Natural killer cell (primary cell): ENCODE data around the gene HHAT. TPM values are rescaled to one million over a fixed set of nuclear protein-coding genes. Genes with fewer than 3 reads are reported as not detected.
A peak's percentile ranks its signal among the peaks of the same experiment; 100 is the strongest.

Experiments
- ATAC-seq, 3 donors: fragments of 150-1000 bp in 2 of 3; fragments of 200-7000 bp in 1 of 3; cut with Tn5 transposase; 1 replicate in 1 of 3; 2 replicates in 2 of 3; pipeline ENCODE4 v1.10.0; 2021; ENCODE audit warnings: mild to moderate bottlenecking in 2 of 3, moderate library complexity in 2 of 3
- DNase-seq, 2 donors: peaks; one replicate each; pipeline versions ENCODE4 v3.0.0 to v3.0.0-alpha.2; 2013 to 2021; ENCODE audit warnings: mixed read lengths in 1 of 2
- H3K27ac ChIP-seq: one replicate; pipeline ENCODE4 v1.5.1; 2013; ENCODE audit warnings: mild to moderate bottlenecking, low read length
- H3K27me3 ChIP-seq: one replicate; pipeline ENCODE4 v1.6.1; 2013; ENCODE audit warnings: low read length; ENCODE audit not compliant: control insufficient read depth, insufficient read depth
- H3K36me3 ChIP-seq: one replicate; pipeline ENCODE4 v1.6.1; 2013; ENCODE audit warnings: low read length; ENCODE audit not compliant: control insufficient read depth, insufficient read depth
- H3K4me1 ChIP-seq: one replicate; pipeline ENCODE4 v1.6.1; 2013; ENCODE audit warnings: low read length; ENCODE audit not compliant: control insufficient read depth, insufficient read depth
- H3K4me3 ChIP-seq: one replicate; pipeline ENCODE4 v1.5.1; 2013; ENCODE audit warnings: low read length
- H3K9me3 ChIP-seq: one replicate; pipeline ENCODE4 v1.6.1; 2013; ENCODE audit warnings: low read length; ENCODE audit not compliant: control insufficient read depth, insufficient read depth
- H3K27ac Mint-ChIP-seq, 2 donors: one replicate each; pipeline ENCODE4 v1.8.0; 2022; ENCODE audit warnings: mild to moderate bottlenecking in 2 of 2, mixed read lengths in 2 of 2, moderate library complexity in 1 of 2
- H3K27me3 Mint-ChIP-seq, 2 donors: one replicate each; pipeline ENCODE4 v1.8.0; 2022; ENCODE audit warnings: low read depth in 2 of 2, mixed read lengths in 2 of 2
- H3K36me3 Mint-ChIP-seq: one replicate; pipeline ENCODE4 v1.8.0; 2022; ENCODE audit warnings: mixed read lengths
- H3K4me1 Mint-ChIP-seq, 2 donors: one replicate each; pipeline ENCODE4 v1.8.0; 2022; ENCODE audit warnings: mixed read lengths in 2 of 2
- H3K4me3 Mint-ChIP-seq: one replicate; pipeline ENCODE4 v1.8.0; 2022; ENCODE audit warnings: mild to moderate bottlenecking, moderate library complexity, mixed read lengths
- H3K9me3 Mint-ChIP-seq, 2 donors: one replicate each; pipeline ENCODE4 v1.8.0; 2022; ENCODE audit warnings: mixed read lengths in 2 of 2
- CTCF ChIP-seq: fragments of 200-600 bp; IDR thresholded peaks from one replicate; pipeline ENCODE4 v1.8.0; 2022; ENCODE audit warnings: antibody characterized with exemption
- WGBS: methylation state at CpG from one replicate; pipeline ENCODE4 v1.1.7; 2013; ENCODE audit warnings: missing lambda C conversion rate; ENCODE audit not compliant: insufficient coverage; 5-methylcytosine and 5-hydroxymethylcytosine counted together
- intact Hi-C: fragments of 100-400 bp; cut with micrococcal nuclease; formaldehyde crosslinking; loops from one replicate; pipeline ENCODE4 v1.14.2; 2022
- total RNA-seq, 4 donors: library from RNA; stranded (reverse); fragments of 120-200 nt in 1 of 4; gene quantifications; one replicate each; pipeline versions ENCODE4 v1.2.3 to v1.2.4, GENCODE V29; 2013 to 2022

Gene HHAT
- total RNA-seq, 3 donors from 2014 or later (not counting 1 experiment from before 2014, with no cell fraction given) = 0.79 to 1.1 (median 0.82) TPM

GRCh38 chr1:210652329-210652954, 323.7 kb downstream of the HHAT start:
- no peaks in the 10 kb centered on the region for H3K9me3 ChIP-seq
- no peak overlapping the region for H3K4me3 Mint-ChIP-seq
- H3K4me1 ChIP-seq = peaks cover 3% of the 10 kb centered on the region
- H3K27me3 Mint-ChIP-seq = peaks cover 0 to 2% of the 10 kb centered on the region in 2 donors
- ATAC-seq (no peak), DNase-seq (no peak)
- H3K27ac ChIP-seq = no peak overlapping the region
- H3K36me3 ChIP-seq = no peaks in the 10 kb centered on the region
- no peaks in the 10 kb centered on the region for H3K36me3 Mint-ChIP-seq
- whole genome bisulfite sequencing = 83% methylated on average over 7 of the region's 7 CpGs
- intact Hi-C loops = no loop called here
- H3K27me3 ChIP-seq = no peaks in the 10 kb centered on the region
- H3K9me3 Mint-ChIP-seq = peaks cover 4% of the 10 kb centered on the region in 2 donors
- TF ChIP-seq CTCF = no peak
- peaks cover 10 to 12% of the 10 kb centered on the region in 2 donors for H3K4me1 Mint-ChIP-seq
- H3K4me3 ChIP-seq = no peak overlapping the region
- no peak overlapping the region for H3K27ac Mint-ChIP-seq

- intact Hi-C loops = no loop called here
- H3K4me1 ChIP-seq = no peaks in the 10 kb centered on the region
- Mint-ChIP-seq H3K36me3 (no peaks in the 10 kb centered on the region), H3K27me3 (peaks cover 0 to 2% of the 10 kb centered on the region in 2 donors), H3K9me3 (peaks cover 4% of the 10 kb centered on the region in 2 donors), H3K27ac (no peak overlapping the region), H3K4me1 (no peaks in the 10 kb centered on the region), H3K4me3 (no peak overlapping the region)
- no peak overlapping the region for H3K27ac ChIP-seq
- no peak overlapping the region for H3K4me3 ChIP-seq
- ATAC-seq (peak; percentile 15 to 62 (median 53)), DNase-seq (peak in 1 of 2 donors; percentile 12)
- WGBS = 60% methylated on average over 6 of the region's 6 CpGs
- H3K27me3 ChIP-seq = no peaks in the 10 kb centered on the region
- no peaks in the 10 kb centered on the region for H3K9me3 ChIP-seq
- no peak for TF ChIP-seq CTCF
- H3K36me3 ChIP-seq = no peaks in the 10 kb centered on the region
Observed at GRCh38 chr1:210653771-210654170, 325.1 kb downstream of the HHAT start.

- Mint-ChIP-seq H3K4me1 (no peaks in the 10 kb centered on the region), H3K36me3 (no peaks in the 10 kb centered on the region), H3K27ac (no peak overlapping the region), H3K9me3 (peaks cover 4% of the 10 kb centered on the region in 2 donors), H3K4me3 (no peak overlapping the region), H3K27me3 (peaks cover 0 to 2% of the 10 kb centered on the region in 2 donors)
- no peak overlapping the region for H3K4me3 ChIP-seq
- no peak for TF ChIP-seq CTCF
- intact Hi-C loops = no loop called here
- DNase-seq (no peak), ATAC-seq (peak in 1 of 3 donors; percentile 46)
- 92% methylated on average over 7 of the region's 7 CpGs for WGBS
- H3K4me1 ChIP-seq = no peaks in the 10 kb centered on the region
- no peaks in the 10 kb centered on the region for H3K27me3 ChIP-seq
- H3K36me3 ChIP-seq = no peaks in the 10 kb centered on the region
- H3K27ac ChIP-seq = no peak overlapping the region
- no peaks in the 10 kb centered on the region for H3K9me3 ChIP-seq
Observed at GRCh38 chr1:210654176-210654981, 325.7 kb downstream of the HHAT start.
